Liver (tissue), 9 donors: Measurements from ENCODE around the gene KLK7. TPM values are rescaled to one million over a fixed set of nuclear protein-coding genes. Genes with fewer than 3 reads are reported as not detected.

Experiments
- DNase-seq: peaks from one replicate; pipeline ENCODE4 v3.0.0-alpha.2; 2017; ENCODE audit warnings: low spot score
- H3K27ac ChIP-seq, 2 donors: one replicate each; pipeline ENCODE4 v1.7.0; 2013; ENCODE audit warnings: inconsistent platforms in 2 of 2, low read length in 2 of 2, control low read depth in 1 of 2, low read depth in 1 of 2, mild to moderate bottlenecking in 1 of 2
- H3K27me3 ChIP-seq, 4 donors: one replicate each; pipeline versions ENCODE4 v1.6.1 to v1.7.0; 2013; ENCODE audit warnings: low read length in 3 of 4, inconsistent platforms in 1 of 4, mild to moderate bottlenecking in 1 of 4, moderate library complexity in 1 of 4; ENCODE audit not compliant: control insufficient read depth in 4 of 4, insufficient read depth in 4 of 4
- H3K36me3 ChIP-seq, 4 donors: one replicate each; pipeline versions ENCODE4 v1.6.1 to v1.7.0; 2013; ENCODE audit warnings: low read length in 3 of 4, mild to moderate bottlenecking in 3 of 4, low read depth in 1 of 4, moderate library complexity in 1 of 4; ENCODE audit not compliant: control insufficient read depth in 4 of 4, insufficient read depth in 3 of 4
- H3K4me1 ChIP-seq, 4 donors: one replicate each; pipeline versions ENCODE4 v1.6.1 to v1.7.0; 2013; ENCODE audit warnings: low read length in 3 of 4, mild to moderate bottlenecking in 3 of 4, moderate library complexity in 1 of 4; ENCODE audit not compliant: control insufficient read depth in 4 of 4, insufficient read depth in 4 of 4
- H3K4me3 ChIP-seq, 3 donors: one replicate each; pipeline versions ENCODE4 v1.6.1 to v1.7.0; 2013; ENCODE audit warnings: low read length in 3 of 3, control low read depth in 1 of 3, low read depth in 1 of 3, mild to moderate bottlenecking in 1 of 3
- H3K9ac ChIP-seq, 2 donors: one replicate each; pipeline ENCODE4 v1.7.0; 2013; ENCODE audit warnings: low read length in 2 of 2, mild to moderate bottlenecking in 2 of 2, moderate library complexity in 2 of 2, control low read depth in 1 of 2, low read depth in 1 of 2
- H3K9me3 ChIP-seq, 4 donors: one replicate each; pipeline versions ENCODE4 v1.6.1 to v1.7.0; 2013; ENCODE audit warnings: low read length in 3 of 4; ENCODE audit not compliant: control insufficient read depth in 4 of 4
- EGR1 ChIP-seq, 2 donors: IDR thresholded peaks; 2 replicates each; pipeline ENCODE4 v1.6.1; 2016 to 2018; ENCODE audit warnings: antibody characterized with exemption in 2 of 2, low read depth in 2 of 2
- FOXA1 ChIP-seq: IDR thresholded peaks from 2 replicates; pipeline ENCODE4 v1.6.1; 2016; ENCODE audit warnings: antibody characterized with exemption
- FOXA2 ChIP-seq: IDR thresholded peaks from 2 replicates; pipeline ENCODE4 v1.6.1; 2016; ENCODE audit warnings: antibody characterized with exemption
- GABPA ChIP-seq, 2 donors: IDR thresholded peaks in 1 of 2; conservative IDR thresholded peaks in 1 of 2; 2 replicates each; pipeline ENCODE4 v1.6.1; 2016; ENCODE audit warnings: antibody characterized with exemption in 2 of 2, mild to moderate bottlenecking in 1 of 2, moderate library complexity in 1 of 2
- HNF4A ChIP-seq, 2 donors: conservative IDR thresholded peaks; 2 replicates each; pipeline ENCODE4 v1.6.1; 2016; ENCODE audit warnings: antibody characterized with exemption in 2 of 2, mild to moderate bottlenecking in 2 of 2
- HNF4G ChIP-seq: IDR thresholded peaks from 2 replicates; pipeline ENCODE4 v1.6.1; 2016; ENCODE audit warnings: antibody characterized with exemption
- JUND ChIP-seq, 2 donors: IDR thresholded peaks; 2 replicates each; pipeline ENCODE4 v1.6.1; 2016; ENCODE audit warnings: antibody characterized with exemption in 2 of 2
- NR2F2 ChIP-seq: IDR thresholded peaks from 2 replicates; pipeline ENCODE4 v1.6.1; 2016; ENCODE audit warnings: antibody characterized with exemption
- RAD21 ChIP-seq, 2 donors: IDR thresholded peaks; 2 replicates each; pipeline ENCODE4 v1.6.1; 2016; ENCODE audit warnings: antibody characterized with exemption in 2 of 2, mild to moderate bottlenecking in 2 of 2
- REST ChIP-seq: IDR thresholded peaks from 2 replicates; pipeline ENCODE4 v1.6.1; 2016; ENCODE audit warnings: antibody characterized with exemption, mild to moderate bottlenecking
- RXRA ChIP-seq, 2 donors: IDR thresholded peaks; 2 replicates each; pipeline ENCODE4 v1.6.1; 2017 to 2018; ENCODE audit warnings: antibody characterized with exemption in 2 of 2, mild to moderate bottlenecking in 1 of 2
- SP1 ChIP-seq: IDR thresholded peaks from 2 replicates; pipeline ENCODE4 v1.6.1; 2018; ENCODE audit warnings: antibody characterized with exemption, mild to moderate bottlenecking
- TAF1 ChIP-seq: conservative IDR thresholded peaks from 2 replicates; pipeline ENCODE4 v1.6.1; 2016; ENCODE audit warnings: antibody characterized with exemption, mild to moderate bottlenecking
- YY1 ChIP-seq: IDR thresholded peaks from 2 replicates; pipeline ENCODE4 v1.6.1; 2016; ENCODE audit warnings: antibody characterized with exemption, mild to moderate bottlenecking
- WGBS: extraction: QIAGEN DNeasy Blood & Tissue Kit; methylation state at CpG from one replicate; pipeline ENCODE4 v1.1.7; 2013; 5-methylcytosine and 5-hydroxymethylcytosine counted together
- polyA plus RNA-seq, 2 donors: library from polyadenylated mRNA; stranded (reverse) in 1 of 2; unstranded in 1 of 2; fragments of 200-250 nt in 1 of 2; fragments of >200 nt in 1 of 2; fragmentation: Nextera tagmentation in 1 of 2; extraction: Ambion mirVana in 1 of 2; gene quantifications; one replicate each; pipeline versions ENCODE4 v1.2.1 to v1.2.3, GENCODE V29; 2013 to 2015
- total RNA-seq, 2 donors: library from RNA; depleted of rRNA; stranded (reverse); fragments of >200 nt; gene quantifications; one replicate each; pipeline ENCODE4 v1.2.3, GENCODE V29; 2014
- TF ChIP-seq, protein P1 (sequence below): IDR thresholded peaks from 2 replicates; pipeline ENCODE4 v1.6.1; 2016; ENCODE audit warnings: antibody characterized with exemption
- TF ChIP-seq, protein P2 (sequence below): IDR thresholded peaks from 2 replicates; pipeline ENCODE4 v1.6.1; 2016; ENCODE audit warnings: antibody characterized with exemption
- TF ChIP-seq, protein P3 (sequence below): IDR thresholded peaks from 2 replicates; pipeline ENCODE4 v1.6.1; 2016; ENCODE audit warnings: antibody characterized with exemption
- TF ChIP-seq, protein P4 (sequence below): fragments of 150-350 bp; IDR thresholded peaks from 2 replicates; pipeline ENCODE4 v1.5.1; 2017; ENCODE audit warnings: improper control_type of control experiment, low read depth, low read length; ENCODE audit not compliant: missing input control
- donor health status: healthy.
- donor health status: healthy.
- donor health status: healthy.
- donor health status: healthy.
- donor health status: healthy.

Gene KLK7
- total and polyA plus RNA-seq, 4 donors = not detected

DNA sequence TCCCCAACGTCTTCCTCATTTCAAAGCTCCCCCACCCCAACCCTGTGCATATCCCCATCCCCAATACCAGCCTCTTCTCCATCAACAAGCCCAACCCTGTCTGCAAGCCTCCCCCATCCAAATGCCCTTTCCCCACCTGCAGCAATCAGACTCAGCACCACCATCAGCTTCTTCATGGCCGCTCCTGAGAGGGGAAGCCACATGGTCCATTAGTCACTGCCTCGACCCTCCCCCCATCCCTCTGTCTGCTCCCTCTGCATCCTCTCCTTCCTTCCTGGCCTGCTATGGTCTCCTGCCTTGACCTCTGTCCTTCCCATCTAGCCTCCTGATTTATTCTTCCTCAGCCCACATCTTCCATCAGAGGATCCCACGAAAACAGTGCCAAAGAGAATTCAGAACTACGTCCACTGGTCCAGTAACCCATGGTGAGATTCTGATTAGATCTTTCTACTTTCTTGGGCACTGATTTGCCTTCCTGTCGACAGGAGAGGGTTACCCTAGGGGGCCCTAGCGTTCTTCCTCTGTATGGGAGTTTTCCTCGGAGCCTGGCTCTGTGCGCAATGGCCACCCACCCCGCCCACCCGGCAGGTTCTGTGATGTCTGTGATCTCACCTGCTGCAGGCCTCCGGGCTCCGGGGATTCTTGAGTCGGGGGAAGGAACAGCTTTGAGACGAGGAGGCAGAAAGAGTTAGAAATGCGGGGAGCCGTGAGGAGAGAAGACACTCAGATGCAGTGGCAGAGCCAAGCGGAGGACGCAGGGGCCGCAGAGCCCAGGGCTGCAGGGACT is 15.6 kb downstream of the KLK7 start:
- no peak for DNase-seq
- TF ChIP-seq HNF4G = no peak
- TF ChIP-seq EGR1 (IDR thresholded peaks at IDR 0.05; ENCODE audit: low read depth in 2 of 2) = no peak
- TF ChIP-seq FOXA2 = no peak
- WGBS = 35% methylated on average over 20 of the region's 20 CpGs
- no peaks in the 10 kb centered on the region for H3K36me3 ChIP-seq
- H3K9ac ChIP-seq = no peak overlapping the region
- peaks cover 0 to 7% (median 2%) of the 10 kb centered on the region in 4 donors for H3K27me3 ChIP-seq
- no peak overlapping the region for H3K4me3 ChIP-seq
- no peak overlapping the region for H3K27ac ChIP-seq
- H3K4me1 ChIP-seq = no peaks in the 10 kb centered on the region
- peaks cover 0 to 2% (median 0%) of the 10 kb centered on the region in 4 donors for H3K9me3 ChIP-seq

DNA sequence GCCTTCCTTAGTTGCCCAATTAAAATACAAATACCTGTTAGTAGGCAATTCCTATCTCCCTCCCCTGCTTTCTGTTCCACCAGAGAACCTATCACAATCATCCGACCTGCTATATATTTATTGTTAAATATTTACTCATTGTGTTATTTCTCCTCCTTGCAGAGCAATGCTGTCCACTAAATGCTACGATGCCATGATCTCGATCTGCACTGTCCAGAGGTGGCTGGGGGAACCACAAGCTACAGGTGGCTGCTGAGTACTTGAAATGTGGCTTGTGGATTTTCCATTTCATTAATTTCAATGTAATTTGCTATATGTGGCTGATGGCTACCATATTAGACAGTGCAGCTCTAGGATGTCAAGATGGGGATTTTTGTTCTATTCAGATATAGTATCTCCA is 19.5 kb downstream of the KLK7 start:
- no peaks in the 10 kb centered on the region for H3K4me1 ChIP-seq
- no peak overlapping the region for H3K4me3 ChIP-seq
- 67% methylated on average over 3 of the region's 3 CpGs for WGBS
- peaks cover 0 to 8% (median 1%) of the 10 kb centered on the region in 4 donors for H3K9me3 ChIP-seq
- H3K36me3 ChIP-seq = no peaks in the 10 kb centered on the region
- no peak for DNase-seq
- TF ChIP-seq FOXA2 (no peak), GABPA (IDR thresholded peaks at IDR 0.05 in 1 of 2, conservative IDR thresholded peaks at IDR 0.05 in 1 of 2) (no peak), NR2F2 (no peak)
- no peak overlapping the region for H3K9ac ChIP-seq
- H3K27ac ChIP-seq = no peak overlapping the region
- H3K27me3 ChIP-seq = peaks cover 0 to 5% (median 0%) of the 10 kb centered on the region in 4 donors

DNA sequence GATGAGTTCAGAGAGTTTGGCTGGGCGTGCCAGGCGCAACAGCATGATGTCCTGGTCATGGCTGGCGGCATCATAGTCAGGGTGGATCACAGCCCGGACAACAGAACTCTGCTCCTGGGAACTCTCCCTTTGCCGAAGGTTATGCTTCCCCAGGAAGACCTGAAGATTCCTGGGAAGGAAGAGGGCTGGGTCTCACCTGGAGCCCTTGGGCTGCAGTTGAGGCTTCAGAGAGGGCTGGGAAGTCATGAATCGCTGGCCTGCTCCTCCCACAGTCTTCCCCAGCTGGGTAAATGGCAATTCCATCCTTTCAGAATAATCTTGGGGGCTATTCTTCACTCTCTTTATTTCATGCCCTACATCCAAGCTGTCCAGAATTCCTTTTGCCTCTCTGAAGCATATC is 20.3 kb downstream of the KLK7 start:
- H3K36me3 ChIP-seq = no peaks in the 10 kb centered on the region
- no peak overlapping the region for H3K27ac ChIP-seq
- no peaks in the 10 kb centered on the region for H3K4me1 ChIP-seq
- H3K4me3 ChIP-seq = no peak overlapping the region
- H3K9ac ChIP-seq = no peak overlapping the region
- no peak for DNase-seq
- peaks cover 0 to 5% (median 0%) of the 10 kb centered on the region in 4 donors for H3K27me3 ChIP-seq
- TF ChIP-seq NR2F2 (no peak), EGR1 (IDR thresholded peaks at IDR 0.05; ENCODE audit: low read depth in 2 of 2) (no peak), REST (no peak), JUND (IDR thresholded peaks at IDR 0.05) (no peak), SP1 (no peak), GABPA (IDR thresholded peaks at IDR 0.05 in 1 of 2, conservative IDR thresholded peaks at IDR 0.05 in 1 of 2) (no peak), HNF4A (conservative IDR thresholded peaks at IDR 0.05) (no peak), HNF4G (no peak), FOXA2 (no peak), YY1 (no peak), TAF1 (no peak), RXRA (IDR thresholded peaks at IDR 0.05) (no peak), RAD21 (IDR thresholded peaks at IDR 0.05) (no peak), FOXA1 (no peak)
- TF ChIP-seq, protein P1, sequence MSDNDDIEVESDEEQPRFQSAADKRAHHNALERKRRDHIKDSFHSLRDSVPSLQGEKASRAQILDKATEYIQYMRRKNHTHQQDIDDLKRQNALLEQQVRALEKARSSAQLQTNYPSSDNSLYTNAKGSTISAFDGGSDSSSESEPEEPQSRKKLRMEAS = no peak
- TF ChIP-seq, protein P2, sequence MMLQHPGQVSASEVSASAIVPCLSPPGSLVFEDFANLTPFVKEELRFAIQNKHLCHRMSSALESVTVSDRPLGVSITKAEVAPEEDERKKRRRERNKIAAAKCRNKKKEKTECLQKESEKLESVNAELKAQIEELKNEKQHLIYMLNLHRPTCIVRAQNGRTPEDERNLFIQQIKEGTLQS = no peak
- TF ChIP-seq, protein P3, sequence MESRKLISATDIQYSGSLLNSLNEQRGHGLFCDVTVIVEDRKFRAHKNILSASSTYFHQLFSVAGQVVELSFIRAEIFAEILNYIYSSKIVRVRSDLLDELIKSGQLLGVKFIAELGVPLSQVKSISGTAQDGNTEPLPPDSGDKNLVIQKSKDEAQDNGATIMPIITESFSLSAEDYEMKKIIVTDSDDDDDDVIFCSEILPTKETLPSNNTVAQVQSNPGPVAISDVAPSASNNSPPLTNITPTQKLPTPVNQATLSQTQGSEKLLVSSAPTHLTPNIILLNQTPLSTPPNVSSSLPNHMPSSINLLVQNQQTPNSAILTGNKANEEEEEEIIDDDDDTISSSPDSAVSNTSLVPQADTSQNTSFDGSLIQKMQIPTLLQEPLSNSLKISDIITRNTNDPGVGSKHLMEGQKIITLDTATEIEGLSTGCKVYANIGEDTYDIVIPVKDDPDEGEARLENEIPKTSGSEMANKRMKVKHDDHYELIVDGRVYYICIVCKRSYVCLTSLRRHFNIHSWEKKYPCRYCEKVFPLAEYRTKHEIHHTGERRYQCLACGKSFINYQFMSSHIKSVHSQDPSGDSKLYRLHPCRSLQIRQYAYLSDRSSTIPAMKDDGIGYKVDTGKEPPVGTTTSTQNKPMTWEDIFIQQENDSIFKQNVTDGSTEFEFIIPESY = no peak
- TF ChIP-seq, protein P4, sequence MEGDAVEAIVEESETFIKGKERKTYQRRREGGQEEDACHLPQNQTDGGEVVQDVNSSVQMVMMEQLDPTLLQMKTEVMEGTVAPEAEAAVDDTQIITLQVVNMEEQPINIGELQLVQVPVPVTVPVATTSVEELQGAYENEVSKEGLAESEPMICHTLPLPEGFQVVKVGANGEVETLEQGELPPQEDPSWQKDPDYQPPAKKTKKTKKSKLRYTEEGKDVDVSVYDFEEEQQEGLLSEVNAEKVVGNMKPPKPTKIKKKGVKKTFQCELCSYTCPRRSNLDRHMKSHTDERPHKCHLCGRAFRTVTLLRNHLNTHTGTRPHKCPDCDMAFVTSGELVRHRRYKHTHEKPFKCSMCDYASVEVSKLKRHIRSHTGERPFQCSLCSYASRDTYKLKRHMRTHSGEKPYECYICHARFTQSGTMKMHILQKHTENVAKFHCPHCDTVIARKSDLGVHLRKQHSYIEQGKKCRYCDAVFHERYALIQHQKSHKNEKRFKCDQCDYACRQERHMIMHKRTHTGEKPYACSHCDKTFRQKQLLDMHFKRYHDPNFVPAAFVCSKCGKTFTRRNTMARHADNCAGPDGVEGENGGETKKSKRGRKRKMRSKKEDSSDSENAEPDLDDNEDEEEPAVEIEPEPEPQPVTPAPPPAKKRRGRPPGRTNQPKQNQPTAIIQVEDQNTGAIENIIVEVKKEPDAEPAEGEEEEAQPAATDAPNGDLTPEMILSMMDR = no peak
- H3K9me3 ChIP-seq = peaks cover 0 to 8% (median 1%) of the 10 kb centered on the region in 4 donors
- WGBS = 78% methylated on average over 6 of the region's 6 CpGs
